ENCODE measurements around the gene CD200R1L. TPM values are rescaled to one million over a fixed set of nuclear protein-coding genes. Genes with fewer than 3 reads are reported as not detected.
A peak's percentile ranks its signal among the peaks of the same experiment; 100 is the strongest.

Gene CD200R1L
- total and polyA plus RNA-seq, 2 experiments from 2014 or later, result not detected

- Mint-ChIP-seq H3K27me3 (ENCODE audit: insufficient read depth, low read depth, poor library complexity) (no peaks in the 10 kb centered on the region), H3K9me3 (peaks cover 4% of the 10 kb centered on the region; the same call in 1 of the 3 replicates), H3K27ac (no peak overlapping the region), H3K4me1 (peaks cover 9% of the 10 kb centered on the region), H3K4me3 (no peak overlapping the region), H3K36me3 (ENCODE audit: low read depth) (no peaks in the 10 kb centered on the region)
- TF ChIP-seq, protein P1, sequence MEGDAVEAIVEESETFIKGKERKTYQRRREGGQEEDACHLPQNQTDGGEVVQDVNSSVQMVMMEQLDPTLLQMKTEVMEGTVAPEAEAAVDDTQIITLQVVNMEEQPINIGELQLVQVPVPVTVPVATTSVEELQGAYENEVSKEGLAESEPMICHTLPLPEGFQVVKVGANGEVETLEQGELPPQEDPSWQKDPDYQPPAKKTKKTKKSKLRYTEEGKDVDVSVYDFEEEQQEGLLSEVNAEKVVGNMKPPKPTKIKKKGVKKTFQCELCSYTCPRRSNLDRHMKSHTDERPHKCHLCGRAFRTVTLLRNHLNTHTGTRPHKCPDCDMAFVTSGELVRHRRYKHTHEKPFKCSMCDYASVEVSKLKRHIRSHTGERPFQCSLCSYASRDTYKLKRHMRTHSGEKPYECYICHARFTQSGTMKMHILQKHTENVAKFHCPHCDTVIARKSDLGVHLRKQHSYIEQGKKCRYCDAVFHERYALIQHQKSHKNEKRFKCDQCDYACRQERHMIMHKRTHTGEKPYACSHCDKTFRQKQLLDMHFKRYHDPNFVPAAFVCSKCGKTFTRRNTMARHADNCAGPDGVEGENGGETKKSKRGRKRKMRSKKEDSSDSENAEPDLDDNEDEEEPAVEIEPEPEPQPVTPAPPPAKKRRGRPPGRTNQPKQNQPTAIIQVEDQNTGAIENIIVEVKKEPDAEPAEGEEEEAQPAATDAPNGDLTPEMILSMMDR (conservative IDR thresholded peaks at IDR 0.05; ENCODE audit: low read depth in 2 of 2), result no peak
- Histone ChIP-seq H3K9me2 (ENCODE audit: insufficient read depth) (no peaks in the 10 kb centered on the region), H3K27ac (ENCODE audit: low read depth) (no peak overlapping the region), H3F3A (replicated peaks; ENCODE audit: low read depth) (no peaks in the 10 kb centered on the region), H2AFZ (no peak overlapping the region), H3K27me3 (ENCODE audit: insufficient read depth) (no peaks in the 10 kb centered on the region), H3K4me1 (ENCODE audit: insufficient read depth) (peaks cover 8% of the 10 kb centered on the region), H3K79me2 (replicated peaks; ENCODE audit: insufficient read depth) (no peaks in the 10 kb centered on the region), H3K4me3 (no peak overlapping the region), H3K36me3 (ENCODE audit: insufficient read depth) (no peaks in the 10 kb centered on the region), H3K4me2 (no peak overlapping the region), H4K20me1 (replicated peaks; ENCODE audit: insufficient read depth) (no peaks in the 10 kb centered on the region)
- ATAC-seq (no peak), DNase-seq (ENCODE audit: low spot score) (no peak)
Measured at GRCh38 chr3:112815981-112816380, 30.7 kb downstream of the CD200R1L start.

DNA sequence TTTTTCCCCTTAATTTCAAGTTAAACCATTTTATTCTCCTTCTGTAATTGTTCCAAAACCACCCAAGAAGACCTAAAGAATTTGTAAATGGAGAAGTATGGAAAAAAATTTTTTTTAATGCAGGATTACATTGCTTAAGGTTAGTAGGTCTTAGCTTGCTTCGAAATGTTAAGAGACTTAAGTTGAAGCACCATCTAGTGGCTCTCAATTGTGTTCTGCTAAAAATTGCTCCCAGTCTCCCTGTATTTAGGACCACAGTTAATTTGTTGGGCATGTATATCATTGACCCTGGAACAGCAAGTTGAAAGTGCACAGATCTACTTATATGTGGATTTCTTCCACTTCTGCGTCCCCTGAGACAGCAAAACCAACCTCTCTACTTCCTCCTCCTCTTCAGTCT lies 32.4 kb downstream of the CD200R1L start:
- Histone ChIP-seq H2AFZ (no peak overlapping the region), H3K9me2 (ENCODE audit: insufficient read depth) (no peaks in the 10 kb centered on the region), H3K4me1 (ENCODE audit: insufficient read depth) (peaks cover 8% of the 10 kb centered on the region), H3K79me2 (replicated peaks; ENCODE audit: insufficient read depth) (no peaks in the 10 kb centered on the region), H3K27ac (ENCODE audit: low read depth) (no peak overlapping the region), H3F3A (replicated peaks; ENCODE audit: low read depth) (no peaks in the 10 kb centered on the region), H3K4me3 (no peak overlapping the region), H3K4me2 (no peak overlapping the region), H3K36me3 (ENCODE audit: insufficient read depth) (no peaks in the 10 kb centered on the region), H4K20me1 (replicated peaks; ENCODE audit: insufficient read depth) (no peaks in the 10 kb centered on the region), H3K27me3 (ENCODE audit: insufficient read depth) (no peaks in the 10 kb centered on the region)
- ATAC-seq, result peak; percentile 67
- TF ChIP-seq, protein P1 (conservative IDR thresholded peaks at IDR 0.05; ENCODE audit: low read depth in 2 of 2), result peak; percentile 52 to 63
- TF ChIP-seq REST (IDR thresholded peaks at IDR 0.05; ENCODE audit: unreplicated experiment), result no peak
- Mint-ChIP-seq H3K27ac (no peak overlapping the region), H3K4me3 (no peak overlapping the region), H3K4me1 (peaks cover 9% of the 10 kb centered on the region), H3K27me3 (ENCODE audit: insufficient read depth, low read depth, poor library complexity) (no peaks in the 10 kb centered on the region), H3K36me3 (ENCODE audit: low read depth) (no peaks in the 10 kb centered on the region), H3K9me3 (peaks cover 4% of the 10 kb centered on the region; the same call in 1 of the 3 replicates)
- DNase-seq (ENCODE audit: low spot score), result peak; percentile 57
